Panc1 (cell line): Measurements from ENCODE around the gene HCN4. TPM values are rescaled to one million over a fixed set of nuclear protein-coding genes. Genes with fewer than 3 reads are reported as not detected.

Experiments used
- ATAC-seq: fragments of 200-7000 bp; cut with Tn5 transposase; 2 replicates; pipeline ENCODE4 v1.9.1; 2020; ENCODE audit warnings: mild to moderate bottlenecking, moderate library complexity
- BruUV-seq: library from RNA; stranded (reverse); fragments of 400-500 nt; replicated peaks from 2 replicates; lab custom pipeline; 2021; lab: Mats Ljungman, UMichigan
- CTCF ChIA-PET: fragments of 300-600 bp; sonication (Branson Sonifier 250); formaldehyde crosslinking; loops from one replicate; lab custom pipeline; 2022; ENCODE audit warnings: antibody characterized with exemption; lab: Charles Lee
- POLR2A ChIA-PET: fragments of 300-600 bp; sonication (Branson Sonifier 250); formaldehyde crosslinking; loops from one replicate; lab custom pipeline; 2022; ENCODE audit warnings: antibody characterized with exemption; lab: Charles Lee
- DNase-seq: peaks from one replicate; pipeline ENCODE4 v3.0.0-alpha.2; 2010; ENCODE audit warnings: low read depth, low spot score
- H3K27ac ChIP-seq: 2 replicates; pipeline ENCODE4 v1.5.1; 2011; ENCODE audit warnings: mild to moderate bottlenecking, low read length, inconsistent platforms
- H3K27me3 ChIP-seq: fragments of 200-500 bp; sonication (Bioruptor generic); 2 replicates; pipeline ENCODE4 v1.6.0; 2014; ENCODE audit warnings: low read length, inconsistent platforms; ENCODE audit not compliant: control insufficient read depth, insufficient read depth
- H3K36me3 ChIP-seq: fragments of 200-500 bp; sonication (Bioruptor generic); 2 replicates; pipeline ENCODE4 v1.5.1; 2014; ENCODE audit warnings: inconsistent platforms, mild to moderate bottlenecking, low read length, moderate library complexity; ENCODE audit not compliant: control insufficient read depth, insufficient read depth
- H3K4me1 ChIP-seq: 2 replicates; pipeline ENCODE4 v1.5.1; 2011; ENCODE audit warnings: inconsistent platforms, mild to moderate bottlenecking, low read length, moderate library complexity; ENCODE audit not compliant: control insufficient read depth, insufficient read depth
- H3K4me3 ChIP-seq, 2 experiments: 2 replicates each; pipeline ENCODE4 v1.5.1; 2011 to 2012; ENCODE audit warnings: low read depth in 2 of 2, low read length in 2 of 2, mild to moderate bottlenecking in 2 of 2, inconsistent platforms in 1 of 2, moderate library complexity in 1 of 2
- H3K9me3 ChIP-seq: fragments of 200-500 bp; sonication (Bioruptor generic); 2 replicates; pipeline ENCODE4 v1.5.1; 2014; ENCODE audit warnings: low read depth, mild to moderate bottlenecking, inconsistent platforms, low read length, moderate library complexity; ENCODE audit not compliant: control insufficient read depth, insufficient read depth
- CTCF ChIP-seq: fragments of 450-650 bp; IDR thresholded peaks from 2 replicates; pipeline ENCODE4 v1.5.1; 2017; ENCODE audit warnings: mild to moderate bottlenecking
- POLR2AphosphoS5 ChIP-seq: IDR thresholded peaks from 2 replicates; pipeline ENCODE4 v1.6.1; 2012; ENCODE audit warnings: mild to moderate bottlenecking, low read depth, low read length, moderate library complexity
- REST ChIP-seq, 2 experiments: IDR thresholded peaks; 2 replicates each; pipeline ENCODE4 v1.6.1; 2011 to 2012; ENCODE audit warnings: low read depth in 2 of 2, control low read depth in 1 of 2, low read length in 1 of 2, mild to moderate bottlenecking in 1 of 2, moderate library complexity in 1 of 2; ENCODE audit not compliant: insufficient read depth in 1 of 2
- SIN3A ChIP-seq: IDR thresholded peaks from 2 replicates; pipeline ENCODE4 v1.6.1; 2012; ENCODE audit warnings: low read depth, mild to moderate bottlenecking, low read length, moderate library complexity, borderline replicate concordance; ENCODE audit not compliant: insufficient read depth
- TCF7L2 ChIP-seq: IDR thresholded peaks from 2 replicates; pipeline ENCODE4 v1.6.1; 2011; ENCODE audit warnings: mild to moderate bottlenecking, low read depth, low read length, inconsistent platforms
- in situ Hi-C: cut with HindIII; loops from 2 replicates; pipeline ENCODE4 v1.10.0; 2016; ENCODE audit warnings: low sequenced_read_pairs, low pct_unique_long_range_greater_than_20kb
- intact Hi-C: fragments of 100-400 bp; cut with micrococcal nuclease; formaldehyde crosslinking; loops from one replicate; pipeline ENCODE4 v1.10.0; 2022; ENCODE audit not compliant: unreplicated experiment
- total RNA-seq: library from RNA; stranded (reverse); gene quantifications from one replicate; pipeline ENCODE4 v1.2.1, GENCODE V29; 2021; ENCODE audit not compliant: unreplicated experiment

The HCN4 gene
- total RNA-seq, 1 experiment from 2014 or later: 0.15 TPM

- no peak for ATAC-seq
- no TSS peak for BruUV-seq
Measured at GRCh38 chr15:73373221-73373620, 4.5 kb upstream of the HCN4 start.

DNA sequence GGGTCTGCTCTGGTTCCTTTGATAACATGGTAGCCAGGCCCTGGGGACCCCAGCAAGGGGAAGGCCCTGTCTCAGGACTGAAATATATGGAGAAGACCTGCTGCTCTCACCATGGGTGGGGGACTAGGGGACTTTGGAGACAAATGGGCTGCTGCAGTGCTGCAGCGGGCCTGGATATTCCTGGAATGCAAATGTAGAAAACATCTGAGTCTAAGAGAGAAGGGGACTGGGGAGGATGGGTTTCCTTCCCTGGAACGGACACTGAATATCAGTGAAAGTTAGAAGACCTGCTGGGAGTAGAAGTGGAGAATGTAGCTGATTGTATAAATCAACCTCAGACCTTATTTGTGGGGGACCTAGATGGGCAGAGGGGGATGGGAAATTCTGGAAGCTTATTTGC, 3.1 kb upstream of the HCN4 start:
- TF ChIP-seq TCF7L2 (no peak), SIN3A (no peak), CTCF (no peak), REST (IDR thresholded peaks at IDR 0.05; ENCODE audit: insufficient read depth in 1 of 2, low read depth in 2 of 2, low read length in 1 of 2) (no peak), POLR2AphosphoS5 (no peak)
- CTCF ChIA-PET: interaction anchor here (0.6 kb wide), 1 partner anchor 45 kb away, joined by 4 read pairs; no protein-coding TSS in a partner anchor
- intact Hi-C loops: no loop called here
- in situ Hi-C loops: no loop called here
- no peak for DNase-seq
- Histone ChIP-seq H3K27ac (no peak overlapping the region), H3K9me3 (no peaks in the 10 kb centered on the region), H3K36me3 (no peaks in the 10 kb centered on the region), H3K27me3 (peaks cover 5% of the 10 kb centered on the region; the same call in 1 of the 2 replicates), H3K4me1 (peaks cover 5% of the 10 kb centered on the region), H3K4me3 (no peak overlapping the region)
- POLR2A ChIA-PET: no interaction called here
- BruUV-seq: no TSS peak
- ATAC-seq: no peak

More at GRCh38 chr15:73373221-73373620, 4.5 kb upstream of the HCN4 start:
- Histone ChIP-seq H3K9me3 (no peaks in the 10 kb centered on the region), H3K36me3 (no peaks in the 10 kb centered on the region), H3K4me3 (no peak overlapping the region), H3K27me3 (peaks cover 5% of the 10 kb centered on the region; the same call in 1 of the 2 replicates), H3K27ac (no peak overlapping the region), H3K4me1 (peaks cover 5% of the 10 kb centered on the region)
- no peak for DNase-seq
- TF ChIP-seq POLR2AphosphoS5: no peak
- CTCF ChIA-PET: no interaction called here
- POLR2A ChIA-PET: no interaction called here
- intact Hi-C loops: no loop called here
- in situ Hi-C loops: no loop called here

DNA sequence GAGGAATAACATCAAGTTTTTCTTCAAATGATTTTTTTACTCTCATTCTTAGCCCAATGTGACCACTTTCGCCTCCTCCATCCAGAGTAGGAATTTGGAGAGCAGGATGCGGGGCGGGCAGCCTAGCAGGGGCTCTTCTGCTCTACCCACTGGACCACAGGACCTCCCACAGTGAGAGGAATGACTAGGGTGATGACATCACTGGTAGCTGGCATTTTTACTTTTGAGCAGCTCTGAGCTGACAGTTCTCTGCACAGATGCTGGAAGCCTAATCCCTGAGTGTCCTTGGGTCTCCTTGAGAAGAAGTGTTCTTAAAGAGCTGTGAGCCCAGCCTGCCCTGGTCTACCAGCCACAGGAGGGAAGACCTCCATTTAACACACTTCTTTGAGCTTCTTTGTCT, 1.4 kb upstream of the HCN4 start:
- ATAC-seq (no peak), DNase-seq (no peak)
- H3K4me3 ChIP-seq: no peak overlapping the region
- peaks cover 5% of the 10 kb centered on the region for H3K4me1 ChIP-seq
- H3K36me3 ChIP-seq: no peaks in the 10 kb centered on the region
- BruUV-seq: no TSS peak
- in situ Hi-C loops: no loop called here
- no peaks in the 10 kb centered on the region for H3K9me3 ChIP-seq
- intact Hi-C loops: no loop called here
- POLR2A ChIA-PET: no interaction called here
- CTCF ChIA-PET: no interaction called here
- H3K27ac ChIP-seq: no peak overlapping the region
- TF ChIP-seq SIN3A (no peak), REST (IDR thresholded peaks at IDR 0.05; ENCODE audit: insufficient read depth in 1 of 2, low read depth in 2 of 2, low read length in 1 of 2) (no peak), CTCF (no peak), TCF7L2 (no peak), POLR2AphosphoS5 (no peak)
- peaks cover 10% of the 10 kb centered on the region; the same call in 1 of the 2 replicates for H3K27me3 ChIP-seq
